ENCODE results near the gene PRR20A.
"Not testable (repeated sequence)": the region's sequence is repeated elsewhere in the genome, so short reads cannot be mapped to it uniquely, and the experiment has no call there.

PRR20A gene

GRCh38 chr13:57140235-57140968, at the start of gene PRR20A:
Gene PRR20A (plus strand): TSS chr13:57140918. CDS start chr13:57141305, 387 bp downstream.
- not testable (repeated sequence) for H3K4me3 ChIP-seq (ENCODE audit: low read length); H3K36me3 ChIP-seq (ENCODE audit: control insufficient read depth, insufficient read depth, low read length, severe bottlenecking); H3K27me3 ChIP-seq (replicated peaks; ENCODE audit: control insufficient read depth, insufficient read depth, low read length); H3K9me3 ChIP-seq (ENCODE audit: control insufficient read depth, low read length); H3K4me1 ChIP-seq (ENCODE audit: control insufficient read depth, insufficient read depth, low read length); DNase-seq (ENCODE audit: low read depth); H3K9ac ChIP-seq (ENCODE audit: low read length)

DNA sequence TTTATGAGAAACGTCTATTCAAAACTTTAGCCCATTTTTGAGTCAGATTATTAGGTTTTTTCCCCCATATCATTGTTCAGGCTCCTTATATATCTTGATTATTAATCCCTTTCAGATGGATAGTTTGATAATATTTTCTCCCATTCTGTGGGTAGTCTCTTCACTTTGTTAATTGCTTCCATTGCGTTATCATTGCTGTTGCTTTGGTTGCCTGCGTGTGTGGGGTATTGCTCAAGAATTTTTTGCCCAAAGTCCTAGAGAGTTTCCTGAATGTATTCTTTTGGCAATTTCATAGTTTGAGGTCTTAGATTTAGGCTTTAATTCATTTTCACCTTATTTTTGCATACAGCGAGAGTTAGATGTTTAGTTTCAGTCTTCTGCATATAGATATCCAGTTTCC, 25.8 kb upstream of the PRR20A start:
- Histone ChIP-seq H3K27me3 (replicated peaks; ENCODE audit: control insufficient read depth, insufficient read depth, low read length) (no peaks in the 10 kb centered on the region), H3K4me3 (ENCODE audit: low read length) (no peak overlapping the region), H3K36me3 (ENCODE audit: control insufficient read depth, insufficient read depth, low read length, severe bottlenecking) (no peaks in the 10 kb centered on the region), H3K9ac (ENCODE audit: low read length) (no peak overlapping the region), H3K9me3 (ENCODE audit: control insufficient read depth, low read length) (peaks cover 3% of the 10 kb centered on the region), H3K4me1 (ENCODE audit: control insufficient read depth, insufficient read depth, low read length) (no peaks in the 10 kb centered on the region)
- DNase-seq (ENCODE audit: low read depth): no peak

DNA sequence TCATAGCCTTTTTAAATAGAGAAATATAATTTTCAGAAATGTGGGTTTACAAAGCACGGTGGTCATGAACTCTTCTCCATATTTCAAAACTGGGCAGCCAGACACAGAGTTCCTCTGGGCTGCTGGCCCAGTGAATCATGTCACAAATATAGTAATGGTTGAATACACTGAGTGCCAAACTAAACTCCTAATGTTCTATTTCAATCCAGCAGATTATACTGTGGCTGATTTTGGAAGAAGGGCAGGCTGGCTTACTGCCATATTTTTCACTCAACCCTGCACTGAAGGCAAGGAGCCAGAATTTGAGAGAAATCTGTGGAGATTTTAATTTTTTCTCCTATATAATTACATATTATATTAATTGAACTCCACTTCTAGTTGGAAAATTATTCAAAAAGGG, 17.0 kb upstream of the PRR20A start:
- Histone ChIP-seq H3K27me3 (replicated peaks; ENCODE audit: control insufficient read depth, insufficient read depth, low read length) (no peaks in the 10 kb centered on the region), H3K9ac (ENCODE audit: low read length) (peak overlapping the region; percentile 23), H3K36me3 (ENCODE audit: control insufficient read depth, insufficient read depth, low read length, severe bottlenecking) (no peaks in the 10 kb centered on the region), H3K4me1 (ENCODE audit: control insufficient read depth, insufficient read depth, low read length) (peaks cover 29% of the 10 kb centered on the region), H3K9me3 (ENCODE audit: control insufficient read depth, low read length) (no peaks in the 10 kb centered on the region), H3K4me3 (ENCODE audit: low read length) (no peak overlapping the region)
- no peak for DNase-seq (ENCODE audit: low read depth)

- Histone ChIP-seq H3K4me1 (ENCODE audit: control insufficient read depth, insufficient read depth, low read length) (peaks cover 5% of the 10 kb centered on the region), H3K36me3 (ENCODE audit: control insufficient read depth, insufficient read depth, low read length, severe bottlenecking) (no peaks in the 10 kb centered on the region), H3K9me3 (ENCODE audit: control insufficient read depth, low read length) (no peaks in the 10 kb centered on the region), H3K9ac (ENCODE audit: low read length) (no peak overlapping the region), H3K27me3 (replicated peaks; ENCODE audit: control insufficient read depth, insufficient read depth, low read length) (no peaks in the 10 kb centered on the region), H3K4me3 (ENCODE audit: low read length) (no peak overlapping the region)
- DNase-seq (ENCODE audit: low read depth): no peak
Measured at GRCh38 chr13:57128909-57129308, 11.8 kb upstream of the PRR20A start.

GRCh38 chr13:57136093-57136492, 4.6 kb upstream of the PRR20A start:
- peaks cover 2% of the 10 kb centered on the region for H3K4me1 ChIP-seq (ENCODE audit: control insufficient read depth, insufficient read depth, low read length)
- H3K27me3 ChIP-seq (replicated peaks; ENCODE audit: control insufficient read depth, insufficient read depth, low read length): no peaks in the 10 kb centered on the region
- H3K9ac ChIP-seq (ENCODE audit: low read length): no peak overlapping the region
- H3K4me3 ChIP-seq (ENCODE audit: low read length): peak overlapping the region; percentile 52
- no peaks in the 10 kb centered on the region for H3K36me3 ChIP-seq (ENCODE audit: control insufficient read depth, insufficient read depth, low read length, severe bottlenecking)
- no peak for DNase-seq (ENCODE audit: low read depth)
- H3K9me3 ChIP-seq (ENCODE audit: control insufficient read depth, low read length): no peaks in the 10 kb centered on the region

DNA sequence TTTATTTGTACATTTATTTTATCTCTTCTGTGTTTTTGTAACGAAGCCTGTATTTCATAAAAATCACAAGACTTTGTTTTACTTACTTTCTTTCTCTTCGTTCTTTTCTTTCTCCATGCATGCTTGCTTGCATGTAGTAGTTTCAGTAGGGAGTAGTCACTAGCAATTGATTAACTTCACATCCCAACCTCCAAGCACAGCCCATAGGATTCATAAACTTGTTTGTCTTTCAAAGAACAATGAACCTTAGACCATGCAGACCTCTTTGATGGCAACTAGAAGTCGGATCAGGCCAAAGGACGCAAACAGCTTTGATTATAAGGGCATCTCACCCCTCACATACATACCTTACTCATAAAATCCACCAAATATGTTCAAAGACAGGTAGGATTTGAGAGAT, 3.1 kb upstream of the PRR20A start:
- H3K9ac ChIP-seq (ENCODE audit: low read length): no peak overlapping the region
- H3K9me3 ChIP-seq (ENCODE audit: control insufficient read depth, low read length): no peaks in the 10 kb centered on the region
- H3K36me3 ChIP-seq (ENCODE audit: control insufficient read depth, insufficient read depth, low read length, severe bottlenecking): no peaks in the 10 kb centered on the region
- DNase-seq (ENCODE audit: low read depth): no peak
- H3K27me3 ChIP-seq (replicated peaks; ENCODE audit: control insufficient read depth, insufficient read depth, low read length): no peaks in the 10 kb centered on the region
- H3K4me3 ChIP-seq (ENCODE audit: low read length): no peak overlapping the region
- peaks cover 2% of the 10 kb centered on the region for H3K4me1 ChIP-seq (ENCODE audit: control insufficient read depth, insufficient read depth, low read length)

- H3K4me1 ChIP-seq (ENCODE audit: control insufficient read depth, insufficient read depth, low read length): peaks cover 2% of the 10 kb centered on the region
Measured at GRCh38 chr13:57138988-57139387, 1.7 kb upstream of the PRR20A start.

DNA sequence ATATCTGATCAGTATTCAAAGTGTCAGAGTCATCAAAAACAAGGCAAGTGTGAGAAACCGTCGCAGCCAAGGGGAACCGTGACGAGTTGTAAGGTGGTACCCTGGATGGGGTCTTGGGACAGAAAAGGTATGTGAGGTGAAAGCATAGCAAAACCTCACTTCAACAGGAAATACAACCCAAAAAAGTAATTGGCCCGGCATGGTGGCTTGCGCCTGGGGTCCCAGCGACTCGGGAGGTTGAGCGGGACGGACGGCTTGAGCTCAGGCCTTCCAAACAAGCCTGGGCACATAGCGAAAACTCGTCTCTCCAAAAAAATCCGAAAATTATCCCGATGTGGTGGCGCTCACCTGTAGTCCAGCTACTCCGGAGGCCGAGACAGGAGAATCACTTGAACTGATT, 937 bp upstream of the PRR20A start:
- not testable (repeated sequence) for H3K9ac ChIP-seq (ENCODE audit: low read length); H3K27me3 ChIP-seq (replicated peaks; ENCODE audit: control insufficient read depth, insufficient read depth, low read length); H3K4me1 ChIP-seq (ENCODE audit: control insufficient read depth, insufficient read depth, low read length); H3K9me3 ChIP-seq (ENCODE audit: control insufficient read depth, low read length); H3K4me3 ChIP-seq (ENCODE audit: low read length); H3K36me3 ChIP-seq (ENCODE audit: control insufficient read depth, insufficient read depth, low read length, severe bottlenecking); DNase-seq (ENCODE audit: low read depth)

More at GRCh38 chr13:57138988-57139387, 1.7 kb upstream of the PRR20A start:
- H3K9me3 ChIP-seq (ENCODE audit: control insufficient read depth, low read length): no peaks in the 10 kb centered on the region
- H3K4me3 ChIP-seq (ENCODE audit: low read length): no peak overlapping the region
- no peak for DNase-seq (ENCODE audit: low read depth)
- no peak overlapping the region for H3K9ac ChIP-seq (ENCODE audit: low read length)
- no peaks in the 10 kb centered on the region for H3K36me3 ChIP-seq (ENCODE audit: control insufficient read depth, insufficient read depth, low read length, severe bottlenecking)
- H3K27me3 ChIP-seq (replicated peaks; ENCODE audit: control insufficient read depth, insufficient read depth, low read length): no peaks in the 10 kb centered on the region

DNA sequence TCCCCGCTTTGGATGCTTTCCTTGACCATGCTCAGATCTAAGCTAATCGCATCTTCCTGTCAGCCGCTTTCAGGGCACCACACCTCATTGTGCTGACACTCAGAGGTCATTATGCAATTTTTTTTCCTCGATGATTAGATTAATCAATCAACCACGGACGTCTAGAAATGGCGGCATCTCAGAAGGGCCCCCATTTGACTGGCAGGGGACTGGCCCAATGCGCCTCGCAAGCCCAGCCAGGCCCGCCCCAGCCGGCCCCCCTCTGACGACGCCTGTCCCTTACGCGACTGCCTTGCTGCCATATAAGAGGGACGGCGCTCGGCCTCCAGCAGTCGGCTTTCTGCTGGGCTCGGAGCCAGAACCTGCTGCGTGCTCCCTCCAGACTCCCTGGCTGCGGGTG, 6.5 kb downstream of the PRR20A start, which contains the start of gene PRR20B:
PRR20B (plus strand) TSS at position 301 of the 400 bp plus-strand sequence. CDS start 387 bp downstream, outside the sequence.
- not testable (repeated sequence) for H3K9ac ChIP-seq (ENCODE audit: low read length); H3K36me3 ChIP-seq (ENCODE audit: control insufficient read depth, insufficient read depth, low read length, severe bottlenecking); H3K4me3 ChIP-seq (ENCODE audit: low read length); H3K27me3 ChIP-seq (replicated peaks; ENCODE audit: control insufficient read depth, insufficient read depth, low read length); DNase-seq (ENCODE audit: low read depth); H3K9me3 ChIP-seq (ENCODE audit: control insufficient read depth, low read length); H3K4me1 ChIP-seq (ENCODE audit: control insufficient read depth, insufficient read depth, low read length)

GRCh38 chr13:57148106-57148505, 7.4 kb downstream of the PRR20A start:
- not testable (repeated sequence) for H3K27me3 ChIP-seq (replicated peaks; ENCODE audit: control insufficient read depth, insufficient read depth, low read length); H3K36me3 ChIP-seq (ENCODE audit: control insufficient read depth, insufficient read depth, low read length, severe bottlenecking); H3K9ac ChIP-seq (ENCODE audit: low read length); H3K4me3 ChIP-seq (ENCODE audit: low read length); DNase-seq (ENCODE audit: low read depth); H3K4me1 ChIP-seq (ENCODE audit: control insufficient read depth, insufficient read depth, low read length); H3K9me3 ChIP-seq (ENCODE audit: control insufficient read depth, low read length)

DNA sequence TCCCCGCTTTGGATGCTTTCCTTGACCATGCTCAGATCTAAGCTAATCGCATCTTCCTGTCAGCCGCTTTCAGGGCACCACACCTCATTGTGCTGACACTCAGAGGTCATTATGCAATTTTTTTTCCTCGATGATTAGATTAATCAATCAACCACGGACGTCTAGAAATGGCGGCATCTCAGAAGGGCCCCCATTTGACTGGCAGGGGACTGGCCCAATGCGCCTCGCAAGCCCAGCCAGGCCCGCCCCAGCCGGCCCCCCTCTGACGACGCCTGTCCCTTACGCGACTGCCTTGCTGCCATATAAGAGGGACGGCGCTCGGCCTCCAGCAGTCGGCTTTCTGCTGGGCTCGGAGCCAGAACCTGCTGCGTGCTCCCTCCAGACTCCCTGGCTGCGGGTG, 13.0 kb downstream of the PRR20A start, which contains the start of gene PRR20C:
PRR20C (plus strand) TSS at position 301 of the 400 bp plus-strand sequence. CDS start 387 bp downstream, outside the sequence.
- H3K4me3 ChIP-seq (ENCODE audit: low read length); H3K27me3 ChIP-seq (replicated peaks; ENCODE audit: control insufficient read depth, insufficient read depth, low read length); H3K36me3 ChIP-seq (ENCODE audit: control insufficient read depth, insufficient read depth, low read length, severe bottlenecking); DNase-seq (ENCODE audit: low read depth); H3K9ac ChIP-seq (ENCODE audit: low read length); H3K4me1 ChIP-seq (ENCODE audit: control insufficient read depth, insufficient read depth, low read length); H3K9me3 ChIP-seq (ENCODE audit: control insufficient read depth, low read length): not testable (repeated sequence)

DNA sequence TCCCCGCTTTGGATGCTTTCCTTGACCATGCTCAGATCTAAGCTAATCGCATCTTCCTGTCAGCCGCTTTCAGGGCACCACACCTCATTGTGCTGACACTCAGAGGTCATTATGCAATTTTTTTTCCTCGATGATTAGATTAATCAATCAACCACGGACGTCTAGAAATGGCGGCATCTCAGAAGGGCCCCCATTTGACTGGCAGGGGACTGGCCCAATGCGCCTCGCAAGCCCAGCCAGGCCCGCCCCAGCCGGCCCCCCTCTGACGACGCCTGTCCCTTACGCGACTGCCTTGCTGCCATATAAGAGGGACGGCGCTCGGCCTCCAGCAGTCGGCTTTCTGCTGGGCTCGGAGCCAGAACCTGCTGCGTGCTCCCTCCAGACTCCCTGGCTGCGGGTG, 19.6 kb downstream of the PRR20A start, which contains the start of gene PRR20D:
PRR20D (plus strand) TSS at position 301 of the 400 bp plus-strand sequence. CDS start 387 bp downstream, outside the sequence.
- H3K36me3 ChIP-seq (ENCODE audit: control insufficient read depth, insufficient read depth, low read length, severe bottlenecking); H3K9me3 ChIP-seq (ENCODE audit: control insufficient read depth, low read length); DNase-seq (ENCODE audit: low read depth); H3K9ac ChIP-seq (ENCODE audit: low read length); H3K27me3 ChIP-seq (replicated peaks; ENCODE audit: control insufficient read depth, insufficient read depth, low read length); H3K4me1 ChIP-seq (ENCODE audit: control insufficient read depth, insufficient read depth, low read length); H3K4me3 ChIP-seq (ENCODE audit: low read length): not testable (repeated sequence)

Measured in adipocyte (in vitro differentiated cells).